Right cardiac atrium (tissue), 5 donors: Measurements from ENCODE around the gene TRNAU1AP. TPM values are rescaled to one million over a fixed set of nuclear protein-coding genes. Genes with fewer than 3 reads are reported as not detected.
"Not testable (repeated sequence)": the region's sequence is repeated elsewhere in the genome, so short reads cannot be mapped to it uniquely, and the experiment has no call there.

Experiments used
- ATAC-seq, 2 donors: fragments of 200-7000 bp; cut with Tn5 transposase; one replicate each; pipeline versions ENCODE4 v1.8.0 to v1.9.1; 2020; ENCODE audit warnings: moderate library complexity in 2 of 2, mild to moderate bottlenecking in 1 of 2
- DNase-seq, 3 donors: peaks; one replicate each; pipeline ENCODE4 v3.0.0-alpha.2; 2020
- H3K27ac ChIP-seq: one replicate; pipeline ENCODE4 v1.5.1; 2013; ENCODE audit warnings: mild to moderate bottlenecking, low read length, control low read depth, moderate library complexity
- H3K27me3 ChIP-seq: one replicate; pipeline ENCODE4 v1.6.1; 2013; ENCODE audit not compliant: control insufficient read depth, insufficient read depth
- H3K4me1 ChIP-seq: one replicate; pipeline ENCODE4 v1.6.1; 2013; ENCODE audit warnings: low read length; ENCODE audit not compliant: control insufficient read depth, insufficient read depth
- H3K4me3 ChIP-seq: one replicate; pipeline ENCODE4 v1.5.1; 2013; ENCODE audit warnings: low read length, control low read depth
- H3K9me3 ChIP-seq: one replicate; pipeline ENCODE4 v1.6.1; 2013; ENCODE audit warnings: low read length; ENCODE audit not compliant: control insufficient read depth
- WGBS: extraction: QIAGEN DNeasy Blood & Tissue Kit; methylation state at CpG from one replicate; pipeline ENCODE4 v1.1.7; 2013; 5-methylcytosine and 5-hydroxymethylcytosine counted together
- intact Hi-C, 4 donors: fragments of 100-400 bp; cut with DNase I; formaldehyde crosslinking; loops; one replicate each; pipeline versions ENCODE4 v1.11.0 to v1.14.0; 2022 to 2023
- polyA plus RNA-seq: library from polyadenylated mRNA; stranded (reverse); fragments of 200-250 nt; gene quantifications from one replicate; pipeline ENCODE4 v1.2.3, GENCODE V29; 2013
- total RNA-seq, 4 donors: library from RNA; stranded (reverse); fragmentation: NEBNext Ultra II Directional; extraction: Animal tissue kit (Norgen Biotek cat#: 25700); gene quantifications; one replicate each; pipeline ENCODE4 v1.2.1, GENCODE V29; 2021
- donor health status: healthy with polysubstance abuse.
- donor health status: DM: no; HTN: yes; CAD: no.
- donor health status: DM: no; HTN: no; CAD: no.
- donor health status: DM: no; HTN: yes; CAD: no; lungs with severe emphysema.
- donor health status: DM: yes; HTN: yes; CAD: no.

Gene TRNAU1AP
- total and polyA plus RNA-seq, 5 donors, result 13.4 to 19.0 (median 17.0) TPM

DNA sequence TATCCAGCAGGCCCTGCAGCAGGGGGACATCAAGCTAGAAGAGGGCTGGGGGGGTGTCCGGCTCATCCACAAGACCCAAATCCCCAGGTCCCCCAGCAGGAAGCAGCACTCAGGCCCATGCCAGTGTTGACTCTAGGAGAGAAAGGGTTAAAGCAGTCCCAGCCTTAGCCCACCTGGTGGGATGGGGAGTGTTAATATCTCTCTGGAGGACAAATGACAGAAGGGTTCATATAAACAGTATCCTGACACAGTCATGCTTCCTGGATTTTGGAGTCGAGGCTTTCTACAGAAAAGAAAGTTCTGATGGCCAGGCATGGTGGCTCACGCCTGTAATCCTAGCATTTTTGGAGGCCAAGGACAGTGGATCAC lies 41.1 kb downstream of the TRNAU1AP start:
- H3K4me1 ChIP-seq, H3K27me3 ChIP-seq, H3K9me3 ChIP-seq, intact Hi-C loops, H3K27ac ChIP-seq, H3K4me3 ChIP-seq, ATAC-seq, DNase-seq: not testable (repeated sequence)
- 83% methylated on average over 3 of the region's 3 CpGs for WGBS

- H3K9me3 ChIP-seq, H3K27me3 ChIP-seq, H3K4me1 ChIP-seq, H3K4me3 ChIP-seq, ATAC-seq, intact Hi-C loops, H3K27ac ChIP-seq: not testable (repeated sequence)
- WGBS, result 54% methylated on average over 7 of the region's 7 CpGs
- peak in 2 of 3 donors; percentile 25 to 52 for DNase-seq
Measured at GRCh38 chr1:28594686-28595411, 42.0 kb downstream of the TRNAU1AP start.

GRCh38 chr1:28595412-28596191 lies 42.7 kb downstream of the TRNAU1AP start:
- 93% methylated on average over 10 of the region's 10 CpGs for WGBS
- DNase-seq (no peak), ATAC-seq (no peak)
- no peaks in the 10 kb centered on the region for H3K4me1 ChIP-seq
- no peaks in the 10 kb centered on the region for H3K27me3 ChIP-seq
- no peaks in the 10 kb centered on the region for H3K9me3 ChIP-seq
- no peak overlapping the region for H3K4me3 ChIP-seq
- intact Hi-C loops, result no loop called here
- no peak overlapping the region for H3K27ac ChIP-seq

DNA sequence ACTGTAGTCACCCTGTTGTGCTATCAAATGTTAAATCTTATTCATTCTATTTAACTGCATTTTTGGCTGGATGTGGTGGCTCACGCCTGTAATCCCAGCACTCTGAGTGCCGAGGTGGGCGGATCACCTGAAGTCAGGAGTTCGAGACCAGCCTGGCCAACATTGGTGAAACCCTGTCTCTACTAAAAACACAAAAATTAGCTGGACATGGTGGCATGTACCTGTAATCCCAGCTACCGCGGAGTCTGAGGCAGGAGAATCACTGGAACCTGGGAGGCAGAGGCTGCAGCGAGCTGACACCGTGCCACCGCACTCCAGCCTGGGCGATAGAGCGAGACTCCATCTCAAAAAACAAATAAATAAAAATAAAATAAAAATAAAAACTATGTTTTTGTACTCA lies 43.4 kb downstream of the TRNAU1AP start:
- H3K27ac ChIP-seq, DNase-seq, ATAC-seq, H3K9me3 ChIP-seq, H3K4me3 ChIP-seq, intact Hi-C loops, H3K27me3 ChIP-seq, H3K4me1 ChIP-seq: not testable (repeated sequence)
- WGBS, result 96% methylated on average over 11 of the region's 11 CpGs

DNA sequence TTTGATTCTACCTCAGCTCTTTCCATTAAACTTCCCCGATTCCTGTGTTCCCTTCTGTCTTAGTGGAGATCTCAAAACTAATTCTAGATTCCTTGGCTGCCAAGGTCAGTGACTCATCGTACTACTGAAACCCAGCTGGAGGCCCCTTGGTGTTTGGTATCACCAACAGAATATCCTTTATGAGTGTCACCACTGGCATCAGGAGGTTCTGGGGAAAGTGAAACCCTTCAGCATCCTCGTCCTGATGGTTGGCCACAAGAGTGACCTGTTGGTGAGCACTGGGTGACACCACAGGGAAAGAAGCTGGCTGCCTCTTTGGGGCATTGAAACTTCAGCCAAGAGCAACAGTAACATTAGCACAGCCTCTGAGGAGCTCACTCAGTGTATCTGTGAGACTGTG lies 48.8 kb downstream of the TRNAU1AP start:
- H3K9me3 ChIP-seq, result no peaks in the 10 kb centered on the region
- WGBS, result 67% methylated on average over 3 of the region's 3 CpGs

DNA sequence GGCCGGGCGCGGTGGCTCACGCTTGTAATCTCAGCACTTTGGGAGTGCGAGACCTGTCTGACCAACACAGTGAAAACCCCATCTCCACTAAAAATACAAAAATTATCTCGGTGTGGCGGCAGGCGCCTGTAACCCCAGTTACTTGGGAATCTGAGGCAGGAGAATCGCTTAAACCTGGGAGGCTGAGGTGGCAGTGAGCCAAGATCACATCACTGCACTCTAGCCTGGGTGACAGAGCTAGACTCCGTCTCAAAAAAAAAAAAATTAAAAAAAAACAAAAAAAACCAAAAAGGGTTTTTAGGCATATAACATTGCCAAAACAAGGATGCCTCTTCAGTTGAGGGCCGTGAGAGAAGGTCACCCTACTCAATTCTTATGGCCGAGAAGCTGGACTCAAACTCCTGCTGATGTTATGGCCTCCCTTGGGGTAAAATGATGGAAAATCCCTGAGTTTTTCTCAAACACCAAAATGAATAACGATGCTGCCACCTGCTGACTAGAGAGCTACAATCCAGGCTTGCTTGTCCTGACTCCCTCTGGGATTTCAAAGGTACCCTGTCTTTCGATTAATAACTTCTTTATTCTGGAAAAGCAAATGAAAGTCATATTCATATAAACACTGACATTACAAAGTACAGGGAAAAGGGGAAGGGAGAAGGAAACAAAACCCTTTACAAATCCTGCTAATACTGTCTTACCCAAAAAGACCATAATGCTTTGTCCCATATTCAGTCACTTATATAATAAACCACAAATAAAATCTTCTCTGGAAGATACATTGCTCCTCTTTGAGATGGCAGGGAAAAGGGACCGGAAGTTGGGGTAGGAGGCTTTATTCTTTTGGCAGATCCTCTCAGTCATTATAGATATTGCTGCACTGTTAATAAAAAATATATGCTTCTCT lies 49.9 kb downstream of the TRNAU1AP start:
- no peak overlapping the region for H3K4me3 ChIP-seq
- H3K27ac ChIP-seq, result no peak overlapping the region
- no peaks in the 10 kb centered on the region for H3K27me3 ChIP-seq
- intact Hi-C loops, result loop anchor here (5.0 to 10.0 kb wide), 5 partner anchors 85 to 248 kb away; partner anchors contain the start of gene PHACTR4 (in 1 of the 4)
- DNase-seq (peak in 2 of 3 donors; percentile 53 to 67), ATAC-seq (peak; percentile 72 to 78)
- no peaks in the 10 kb centered on the region for H3K9me3 ChIP-seq
- 66% methylated on average over 15 of the region's 15 CpGs for WGBS
- no peaks in the 10 kb centered on the region for H3K4me1 ChIP-seq

More for the DNA sequence above, 48.8 kb downstream of the TRNAU1AP start:
- intact Hi-C loops, result loop anchor here (5.0 to 10.0 kb wide), 5 partner anchors 84 to 247 kb away; partner anchors contain the start of gene PHACTR4 (in 1 of the 4)
- Histone ChIP-seq H3K27me3 (no peaks in the 10 kb centered on the region), H3K4me3 (no peak overlapping the region), H3K4me1 (no peaks in the 10 kb centered on the region), H3K27ac (no peak overlapping the region)
- DNase-seq (no peak), ATAC-seq (peak; percentile 49 to 51)

DNA sequence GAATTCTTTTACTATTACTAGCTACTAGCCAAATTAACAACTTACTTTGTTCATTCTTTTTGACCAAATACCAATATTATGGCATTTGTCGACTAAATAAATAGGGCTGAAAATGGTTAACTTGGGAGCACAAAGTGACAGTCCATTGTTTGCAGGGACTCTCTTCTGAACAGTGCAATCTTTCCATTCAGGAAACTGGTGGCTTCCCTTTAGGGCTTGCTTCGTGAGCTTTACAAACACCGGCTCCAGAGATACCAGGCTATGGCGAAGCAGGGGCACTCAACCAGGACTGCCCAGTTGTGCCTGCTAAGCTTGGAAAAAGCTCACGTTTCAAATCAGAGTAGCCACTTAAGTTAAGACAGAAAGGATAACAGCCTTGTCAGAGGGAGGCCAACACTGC lies 51.5 kb downstream of the TRNAU1AP start:
- whole genome bisulfite sequencing, result 74% methylated on average over 5 of the region's 5 CpGs
- H3K27ac ChIP-seq, result no peak overlapping the region
- DNase-seq (no peak), ATAC-seq (no peak)
- H3K9me3 ChIP-seq, result no peaks in the 10 kb centered on the region
- H3K4me1 ChIP-seq, result no peaks in the 10 kb centered on the region
- H3K4me3 ChIP-seq, result no peak overlapping the region
- H3K27me3 ChIP-seq, result no peaks in the 10 kb centered on the region
- intact Hi-C loops, result loop anchor here (5.0 to 10.0 kb wide), 5 partner anchors 87 to 250 kb away; partner anchors contain the start of gene PHACTR4 (in 1 of the 4)

DNA sequence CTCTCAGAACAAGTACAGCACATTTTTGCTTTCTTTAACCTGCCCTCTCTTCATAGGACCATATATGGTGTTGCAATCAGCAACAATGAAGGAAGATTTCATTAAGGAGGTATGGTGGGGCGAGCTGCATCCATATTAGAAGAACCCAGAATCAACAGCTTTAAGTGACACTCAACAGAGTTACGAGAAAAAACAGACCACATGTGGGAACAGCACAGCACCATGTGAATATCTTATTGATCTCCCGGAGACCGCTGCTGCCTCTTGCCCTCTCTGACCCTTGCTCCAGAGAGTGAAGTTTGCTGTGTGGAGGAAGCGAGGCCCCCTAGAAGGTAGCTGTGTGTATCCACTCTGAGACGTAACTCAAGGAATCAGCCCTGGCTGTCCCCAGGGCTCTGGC lies 52.1 kb downstream of the TRNAU1AP start:
- no peak overlapping the region for H3K4me3 ChIP-seq
- DNase-seq (no peak), ATAC-seq (no peak)
- no peak overlapping the region for H3K27ac ChIP-seq
- H3K9me3 ChIP-seq, result no peaks in the 10 kb centered on the region
- intact Hi-C loops, result loop anchor here (5.0 to 10.0 kb wide), 5 partner anchors 88 to 250 kb away; partner anchors contain the start of gene PHACTR4 (in 1 of the 4)
- 84% methylated on average over 6 of the region's 6 CpGs for WGBS
- no peaks in the 10 kb centered on the region for H3K27me3 ChIP-seq
- no peaks in the 10 kb centered on the region for H3K4me1 ChIP-seq

DNA sequence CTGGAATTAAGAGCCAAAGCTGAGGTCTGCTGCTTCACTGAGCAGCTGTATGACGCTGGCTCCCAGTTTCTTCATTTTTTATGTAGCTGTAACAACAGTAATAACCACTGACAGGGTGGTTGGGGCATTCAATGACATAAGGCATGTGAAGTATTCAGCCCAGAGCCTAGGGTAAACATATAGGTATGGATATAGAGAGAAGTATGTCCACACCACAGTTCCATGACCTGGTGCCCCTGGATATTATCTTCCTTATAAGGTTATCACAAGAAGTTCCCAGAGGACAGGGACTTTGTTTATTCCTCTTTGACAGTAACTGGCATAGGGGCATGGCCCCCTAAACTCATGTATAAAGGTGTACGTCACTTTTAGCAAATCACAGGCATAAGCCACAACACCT lies 53.9 kb downstream of the TRNAU1AP start:
- DNase-seq (no peak), ATAC-seq (no peak)
- intact Hi-C loops, result loop anchor here in 3 of 4 donors (10.0 kb wide), 4 partner anchors 92 to 252 kb away; partner anchors contain the start of gene PHACTR4 (in 1 of the 3)
- Histone ChIP-seq H3K4me1 (no peaks in the 10 kb centered on the region), H3K4me3 (no peak overlapping the region), H3K9me3 (no peaks in the 10 kb centered on the region), H3K27ac (no peak overlapping the region), H3K27me3 (no peaks in the 10 kb centered on the region)
- WGBS, result 83% methylated on average over 2 of the region's 2 CpGs

DNA sequence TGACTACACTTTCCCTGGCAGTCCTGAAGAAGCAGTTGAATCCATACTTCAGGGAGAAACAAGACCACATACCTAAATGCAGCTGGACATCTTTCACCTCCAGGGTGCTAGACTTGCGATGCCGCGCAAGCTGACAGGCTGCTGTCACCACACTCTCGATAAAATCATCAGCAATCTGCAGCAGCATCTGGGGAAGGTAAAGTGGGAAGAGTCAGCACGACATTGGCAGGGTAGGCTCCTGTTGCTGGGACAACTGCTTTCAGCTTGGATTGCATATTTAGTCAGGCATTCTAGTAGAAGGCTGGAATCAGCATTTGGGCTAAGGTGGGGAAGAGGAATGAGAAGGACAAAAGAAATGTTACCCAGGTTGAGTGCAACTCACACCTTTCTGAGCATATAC lies 60.3 kb downstream of the TRNAU1AP start:
- no peak overlapping the region for H3K4me3 ChIP-seq
- no peak overlapping the region for H3K27ac ChIP-seq
- no peaks in the 10 kb centered on the region for H3K4me1 ChIP-seq
- no peak for ATAC-seq
- no peaks in the 10 kb centered on the region for H3K27me3 ChIP-seq
- H3K9me3 ChIP-seq, result no peaks in the 10 kb centered on the region
- WGBS, result 78% methylated on average over 5 of the region's 5 CpGs
- intact Hi-C loops, result no loop called here
- DNase-seq, result no peak
